GM12878 (cell line): ENCODE measurements around the gene HELZ. TPM values are rescaled to one million over a fixed set of nuclear protein-coding genes. Genes with fewer than 3 reads are reported as not detected.

Experiments
- ATAC-seq: fragments of 200-7000 bp; cut with Tn5 transposase; 3 replicates; pipeline ENCODE4 v1.9.1; 2020; ENCODE audit warnings: mild to moderate bottlenecking, moderate library complexity
- BruUV-seq: library from RNA; stranded (reverse); fragments of 400-500 nt; replicated peaks from 2 replicates; lab custom pipeline; 2021; lab: Mats Ljungman, UMichigan
- CTCF ChIA-PET: fragments of 300-600 bp; sonication (Branson Sonifier 250); formaldehyde crosslinking; extraction: SDS; loops from one replicate; lab custom pipeline; 2021; ENCODE audit warnings: inconsistent platforms; lab: Yijun Ruan, JAX
- POLR2A ChIA-PET: fragments of 350-600 bp; formaldehyde crosslinking; extraction: SDS; loops from one replicate; lab custom pipeline; 2021; ENCODE audit warnings: inconsistent platforms; lab: Charles Lee
- RAD21 ChIA-PET: fragments of 300-600 bp; sonication (Branson Sonifier 250); formaldehyde crosslinking; loops from one replicate; lab custom pipeline; 2023; ENCODE audit warnings: antibody characterized with exemption; ENCODE audit not compliant: unreplicated experiment; lab: Charles Lee
- SMC1A ChIA-PET: fragments of 300-600 bp; sonication (Branson Sonifier 250); formaldehyde crosslinking; loops from one replicate; lab custom pipeline; 2023; ENCODE audit not compliant: unreplicated experiment, uncharacterized antibody; lab: Charles Lee
- DNase-seq: peaks from one replicate; pipeline ENCODE4 v3.0.0-alpha.2; 2011; ENCODE audit warnings: low read depth, low spot score
- FAIRE-seq: peaks from 3 replicates; lab custom pipeline; 2011; peaks lifted over from hg19 to GRCh38; lab: Jason Lieb, UNC
- H2AFZ ChIP-seq: 2 replicates; pipeline ENCODE4 v1.6.0; 2011; ENCODE audit warnings: low read depth, low read length, control low read depth; ENCODE audit not compliant: control insufficient read depth
- H3K27ac ChIP-seq: 2 replicates; pipeline ENCODE4 v1.5.1; 2011; ENCODE audit warnings: control low read depth; ENCODE audit not compliant: control insufficient read depth, insufficient read depth
- H3K27me3 ChIP-seq, 2 experiments: replicated peaks in 1 of 2; 2 replicates each; pipeline versions ENCODE4 v1.6.0 to v1.6.1; 2011; ENCODE audit warnings: low read length in 1 of 2; ENCODE audit not compliant: control insufficient read depth in 2 of 2, insufficient read depth in 2 of 2
- H3K36me3 ChIP-seq, 2 experiments: 2 replicates each; pipeline ENCODE4 v1.5.1; 2011; ENCODE audit warnings: low read length in 1 of 2; ENCODE audit not compliant: control insufficient read depth in 2 of 2, insufficient read depth in 2 of 2
- H3K4me1 ChIP-seq: 2 replicates; pipeline ENCODE4 v1.6.1; 2011; ENCODE audit warnings: mild to moderate bottlenecking, low read length, moderate library complexity, mixed read lengths; ENCODE audit not compliant: control insufficient read depth, insufficient read depth
- H3K4me2 ChIP-seq: 2 replicates; pipeline ENCODE4 v1.6.0; 2011; ENCODE audit warnings: control low read depth; ENCODE audit not compliant: control insufficient read depth, insufficient read depth
- H3K4me3 ChIP-seq: fragments of 200-600 bp; sonication (generic); 2 replicates; pipeline ENCODE4 v1.5.1; 2016
- H3K79me2 ChIP-seq: 2 replicates; pipeline ENCODE4 v1.6.0; 2011; ENCODE audit warnings: low read length; ENCODE audit not compliant: control insufficient read depth, insufficient read depth
- H3K9ac ChIP-seq: 2 replicates; pipeline ENCODE4 v1.8.0; 2011; ENCODE audit warnings: low read length, control low read depth, mixed read lengths; ENCODE audit not compliant: control insufficient read depth, insufficient read depth
- H3K9me3 ChIP-seq: replicated peaks from 3 replicates; pipeline ENCODE4 v1.5.1; 2011; ENCODE audit warnings: mild to moderate bottlenecking, low read length; ENCODE audit not compliant: control insufficient read depth, insufficient read depth
- H4K20me1 ChIP-seq: 2 replicates; pipeline ENCODE4 v1.6.0; 2011; ENCODE audit not compliant: control insufficient read depth, insufficient read depth
- ASH2L ChIP-seq: fragments of 300-600, 200-600 bp; sonication (generic); IDR thresholded peaks from 2 replicates; pipeline ENCODE4 v1.6.1; 2017; ENCODE audit warnings: low read depth, mild to moderate bottlenecking, borderline replicate concordance
- CBX5 ChIP-seq: sonication (generic); IDR thresholded peaks from 2 replicates; pipeline ENCODE4 v1.6.1; 2016; ENCODE audit warnings: low read depth, moderate library complexity, mild to moderate bottlenecking, inconsistent platforms
- E2F8 ChIP-seq: fragments of 450-650 bp; IDR thresholded peaks from 2 replicates; pipeline ENCODE4 v1.6.1; 2018; ENCODE audit warnings: mild to moderate bottlenecking, low read depth, moderate library complexity; ENCODE audit not compliant: partially characterized antibody
- EZH2 ChIP-seq: IDR thresholded peaks from 2 replicates; pipeline ENCODE4 v1.6.1; 2012; ENCODE audit warnings: low read depth, mild to moderate bottlenecking, control low read depth, inconsistent platforms, low read length, borderline replicate concordance; ENCODE audit not compliant: control insufficient read depth
- KDM1A ChIP-seq: fragments of 200-600 bp; sonication (generic); IDR thresholded peaks from 2 replicates; pipeline ENCODE4 v1.6.1; 2016; ENCODE audit warnings: borderline replicate concordance
- MAX ChIP-seq: IDR thresholded peaks from 2 replicates; pipeline ENCODE4 v1.6.1; 2012; ENCODE audit warnings: low read depth, low read length, improper control_type of control experiment
- MYC ChIP-seq: IDR thresholded peaks from 2 replicates; pipeline ENCODE4 v1.6.1; 2011; ENCODE audit warnings: mild to moderate bottlenecking, low read length, moderate library complexity, inconsistent platforms; ENCODE audit not compliant: insufficient read depth, insufficient replicate concordance, insufficient read length, severe bottlenecking
- NFIC ChIP-seq: IDR thresholded peaks from 2 replicates; pipeline ENCODE4 v1.6.1; 2012; ENCODE audit warnings: low read depth, mild to moderate bottlenecking, inconsistent platforms, low read length, moderate library complexity
- NR2C1 ChIP-seq: fragments of 450-650 bp; IDR thresholded peaks from 2 replicates; pipeline ENCODE4 v1.6.1; 2017; ENCODE audit warnings: antibody characterized with exemption, mild to moderate bottlenecking, moderate library complexity
- PML ChIP-seq: IDR thresholded peaks from 2 replicates; pipeline ENCODE4 v1.6.1; 2012; ENCODE audit warnings: low read length, inconsistent platforms
- SIN3A ChIP-seq: IDR thresholded peaks from 2 replicates; pipeline ENCODE4 v1.6.1; 2012; ENCODE audit warnings: low read depth, low read length, improper control_type of control experiment
- SKIL ChIP-seq: fragments of 450-650 bp; IDR thresholded peaks from 2 replicates; pipeline ENCODE4 v1.6.1; 2017; ENCODE audit warnings: mild to moderate bottlenecking, low read depth, inconsistent platforms; ENCODE audit not compliant: poor library complexity, severe bottlenecking
- SRF ChIP-seq, 2 experiments: IDR thresholded peaks; 2 replicates each; pipeline ENCODE4 v1.6.1; 2011; ENCODE audit warnings: low read depth in 2 of 2, low read length in 2 of 2, mild to moderate bottlenecking in 1 of 2, moderate library complexity in 1 of 2
- TCF7 ChIP-seq: IDR thresholded peaks from 2 replicates; pipeline ENCODE4 v1.6.1; 2014; ENCODE audit warnings: antibody characterized with exemption, borderline replicate concordance
- YY1 ChIP-seq: IDR thresholded peaks from 2 replicates; pipeline ENCODE4 v1.6.1; 2011; ENCODE audit warnings: low read depth, mild to moderate bottlenecking, low read length
- ZBTB33 ChIP-seq: fragments of 450-650 bp; IDR thresholded peaks from 2 replicates; pipeline ENCODE4 v1.6.1; 2017; ENCODE audit warnings: mild to moderate bottlenecking
- ZNF384 ChIP-seq: IDR thresholded peaks from 2 replicates; pipeline ENCODE4 v1.6.1; 2012; ENCODE audit warnings: low read depth, mild to moderate bottlenecking, low read length, improper control_type of control experiment, borderline replicate concordance
- WGBS: methylation state at CpG from one replicate; pipeline ENCODE4 v1.1.6; 2016; ENCODE audit warnings: low lambda C conversion rate; ENCODE audit not compliant: insufficient replicate concordance, insufficient coverage; ENCODE audit errors: missing lambda C conversion rate; 5-methylcytosine and 5-hydroxymethylcytosine counted together
- in situ Hi-C: fragments of 300-500 bp; cut with MboI; formaldehyde crosslinking; loops from 9 replicates; pipeline ENCODE4 v1.14.3; 2018; ENCODE audit warnings: mixed read lengths
- intact Hi-C: fragments of 100-400 bp; cut with micrococcal nuclease; formaldehyde crosslinking; loops from one replicate; pipeline ENCODE4 v1.14.2; 2022; ENCODE audit not compliant: unreplicated experiment
- polyA plus RNA-seq, 11 experiments: library from polyadenylated mRNA; depleted of rRNA in 4 of 11; unstranded in 6 of 11; stranded (reverse) in 5 of 11; fragments of >200 nt; fragmentation: Nextera tagmentation in 4 of 11; fragmentation: Illumina TruSeq in 1 of 11; extraction: Ambion mirVana in 4 of 11; extraction: Trizol in 1 of 11; gene quantifications; 1 replicate in 1 of 11; 2 replicates in 10 of 11; pipeline versions ENCODE4 v1.2.1 to v1.2.3, GENCODE V29; 2011 to 2016; ENCODE audit warnings: inconsistent platforms in 2 of 11, missing spikeins in 2 of 11, low read depth in 1 of 11
- total RNA-seq, 4 experiments: library from RNA; depleted of rRNA in 3 of 4; stranded (reverse); fragments of >200 nt in 3 of 4; fragmentation: Illumina TruSeq in 1 of 4; extraction: Trizol in 1 of 4; gene quantifications; 2 replicates each; pipeline versions ENCODE4 v1.2.1 to v1.2.3, GENCODE V29; 2013 to 2021

HELZ gene
- total and polyA plus RNA-seq, 10 of the 15 experiments (the other 5 are each of a cell fraction or from before 2014, with no cell fraction given), result 1.5 to 36.8 (median 19.1) TPM

- Histone ChIP-seq H4K20me1 (no peaks in the 10 kb centered on the region), H3K4me2 (no peak overlapping the region), H3K4me1 (no peaks in the 10 kb centered on the region), H3K79me2 (no peaks in the 10 kb centered on the region), H3K27me3 (no peaks in the 10 kb centered on the region), H3K27ac (no peak overlapping the region), H3K9ac (no peak overlapping the region), H3K4me3 (no peak overlapping the region), H3K36me3 (no peaks in the 10 kb centered on the region), H3K9me3 (no peaks in the 10 kb centered on the region), H2AFZ (no peak overlapping the region)
- CTCF ChIA-PET, result no interaction called here
- ATAC-seq (no peak), FAIRE-seq (peak; percentile 96), DNase-seq (no peak)
- POLR2A ChIA-PET, result no interaction called here
- RAD21 ChIA-PET, result no interaction called here
- BruUV-seq, result no TSS peak
- in situ Hi-C loops, result no loop called here
- intact Hi-C loops, result no loop called here
- SMC1A ChIA-PET, result no interaction called here
- WGBS, result 41% methylated on average over 2 of the region's 2 CpGs
- TF ChIP-seq ZBTB33 (no peak), SIN3A (no peak), KDM1A (no peak), ASH2L (no peak), SKIL (no peak), NFIC (no peak), TCF7 (no peak), PML (no peak), MAX (no peak), MYC (no peak), YY1 (no peak), SRF (IDR thresholded peaks at IDR 0.05; ENCODE audit: low read depth in 2 of 2, low read length in 2 of 2) (no peak), E2F8 (no peak), ZNF384 (no peak), CBX5 (no peak), EZH2 (no peak), NR2C1 (no peak)
Measured at GRCh38 chr17:67026341-67026740, 218.7 kb downstream of the HELZ start.
